Breast epithelium (tissue), 3 donors: ENCODE measurements around the gene GREM2.

Experiments used
- CTCF ChIP-seq, 3 donors: fragments of 450-650 bp; IDR thresholded peaks; one replicate each; pipeline ENCODE4 v1.5.1; 2016 to 2017; ENCODE audit warnings: antibody characterized with exemption in 3 of 3, mild to moderate bottlenecking in 3 of 3, moderate library complexity in 3 of 3
- POLR2A ChIP-seq: fragments of 450-650 bp; IDR thresholded peaks from one replicate; pipeline ENCODE4 v1.6.1; 2016; ENCODE audit warnings: antibody characterized with exemption, mild to moderate bottlenecking, moderate library complexity
- POLR2AphosphoS5 ChIP-seq, 3 donors: sonication (generic); formaldehyde crosslinking; IDR thresholded peaks; one replicate each; pipeline ENCODE4 v1.6.1; 2017; ENCODE audit warnings: antibody characterized with exemption in 3 of 3

GRCh38 chr1:240468656-240469055, 143.3 kb downstream of the GREM2 start:
- TF ChIP-seq CTCF (IDR thresholded peaks at IDR 0.05) (no peak), POLR2AphosphoS5 (IDR thresholded peaks at IDR 0.05) (no peak), POLR2A (no peak)
